Ishikawa (cell line): ENCODE data around the gene ZNF564.

Source experiments
- EP300 ChIP-seq: IDR thresholded peaks from 2 replicates; pipeline ENCODE4 v1.6.1; 2012; ENCODE audit warnings: borderline replicate concordance
- MAX ChIP-seq: IDR thresholded peaks from 2 replicates; pipeline ENCODE4 v1.6.1; 2012
- NFIC ChIP-seq: IDR thresholded peaks from 2 replicates; pipeline ENCODE4 v1.6.1; 2012
- RAD21 ChIP-seq: IDR thresholded peaks from 2 replicates; pipeline ENCODE4 v1.6.1; 2012; ENCODE audit warnings: low read depth
- REST ChIP-seq: IDR thresholded peaks from 2 replicates; pipeline ENCODE4 v1.6.1; 2012; ENCODE audit warnings: low read depth, mild to moderate bottlenecking
- TAF1 ChIP-seq: IDR thresholded peaks from 2 replicates; pipeline ENCODE4 v1.6.1; 2012; ENCODE audit warnings: low read depth, mild to moderate bottlenecking
- TEAD4 ChIP-seq: IDR thresholded peaks from 2 replicates; pipeline ENCODE4 v1.6.1; 2012
- USF1 ChIP-seq: IDR thresholded peaks from 2 replicates; pipeline ENCODE4 v1.6.1; 2012
- YY1 ChIP-seq: IDR thresholded peaks from 2 replicates; pipeline ENCODE4 v1.6.1; 2012; ENCODE audit warnings: low read depth

- TF ChIP-seq RAD21 (no peak), EP300 (no peak), MAX (no peak), REST (no peak), TAF1 (no peak), YY1 (no peak), TEAD4 (no peak), NFIC (no peak), USF1 (no peak)
Measured at GRCh38 chr19:12574036-12574435, 22.8 kb upstream of the ZNF564 start.
